ENCODE measurements around the gene BARX2. TPM values are rescaled to one million over a fixed set of nuclear protein-coding genes. Genes with fewer than 3 reads are reported as not detected.

The BARX2 gene
- total RNA-seq, 4 donors from 2014 or later, result not detected

DNA sequence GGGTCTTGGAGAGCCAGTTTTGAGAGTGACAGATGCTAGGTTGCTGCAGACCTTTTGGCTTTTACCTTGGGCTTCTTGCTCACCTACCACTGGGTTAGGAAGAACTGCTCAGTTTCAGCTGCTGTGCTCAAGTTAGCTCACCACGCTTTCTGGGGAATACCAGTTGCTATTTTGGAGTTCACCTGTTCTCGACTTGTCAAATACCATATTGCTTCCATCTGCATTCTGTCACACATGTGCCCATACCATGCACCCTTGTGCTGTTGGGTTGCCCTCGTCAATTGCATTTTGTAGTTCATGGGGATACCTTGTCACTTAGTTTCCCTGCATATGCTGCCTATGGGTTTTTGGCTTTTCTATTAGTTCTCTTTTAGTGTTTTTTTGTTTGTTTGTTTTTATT lies 23.0 kb upstream of the BARX2 start:
- 79% methylated on average over 3 of the region's 3 CpGs for WGBS
- DNase-seq (ENCODE audit: extremely low spot score), result peak; percentile 78

DNA sequence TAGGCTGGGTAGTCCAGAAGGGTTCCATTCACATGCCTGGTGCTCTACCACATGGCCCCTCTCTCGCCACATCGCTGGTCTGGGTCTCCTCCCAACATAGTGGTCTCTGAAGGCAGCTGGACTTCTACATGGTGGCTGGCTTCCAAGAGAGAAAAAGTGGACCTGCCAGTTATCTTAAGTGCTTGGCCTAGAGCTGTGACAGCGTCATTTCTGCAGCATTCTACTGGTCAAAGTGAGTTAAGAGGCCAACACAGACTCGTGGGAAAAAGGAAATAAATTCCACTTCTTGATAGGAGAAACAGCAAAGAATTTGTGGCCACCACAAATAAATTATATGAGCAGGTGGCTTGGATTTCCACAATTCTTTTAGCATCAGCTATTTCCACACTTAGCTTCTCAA lies 21.0 kb upstream of the BARX2 start:
- WGBS, result 53% methylated on average over 4 of the region's 4 CpGs
- TF ChIP-seq EP300 (IDR thresholded peaks at IDR 0.05), result no peak
- TF ChIP-seq POLR2A (IDR thresholded peaks at IDR 0.05; ENCODE audit: low read depth), result no peak
- TF ChIP-seq, protein P1, sequence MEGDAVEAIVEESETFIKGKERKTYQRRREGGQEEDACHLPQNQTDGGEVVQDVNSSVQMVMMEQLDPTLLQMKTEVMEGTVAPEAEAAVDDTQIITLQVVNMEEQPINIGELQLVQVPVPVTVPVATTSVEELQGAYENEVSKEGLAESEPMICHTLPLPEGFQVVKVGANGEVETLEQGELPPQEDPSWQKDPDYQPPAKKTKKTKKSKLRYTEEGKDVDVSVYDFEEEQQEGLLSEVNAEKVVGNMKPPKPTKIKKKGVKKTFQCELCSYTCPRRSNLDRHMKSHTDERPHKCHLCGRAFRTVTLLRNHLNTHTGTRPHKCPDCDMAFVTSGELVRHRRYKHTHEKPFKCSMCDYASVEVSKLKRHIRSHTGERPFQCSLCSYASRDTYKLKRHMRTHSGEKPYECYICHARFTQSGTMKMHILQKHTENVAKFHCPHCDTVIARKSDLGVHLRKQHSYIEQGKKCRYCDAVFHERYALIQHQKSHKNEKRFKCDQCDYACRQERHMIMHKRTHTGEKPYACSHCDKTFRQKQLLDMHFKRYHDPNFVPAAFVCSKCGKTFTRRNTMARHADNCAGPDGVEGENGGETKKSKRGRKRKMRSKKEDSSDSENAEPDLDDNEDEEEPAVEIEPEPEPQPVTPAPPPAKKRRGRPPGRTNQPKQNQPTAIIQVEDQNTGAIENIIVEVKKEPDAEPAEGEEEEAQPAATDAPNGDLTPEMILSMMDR (IDR thresholded peaks at IDR 0.05), result no peak
- no peak for TF ChIP-seq POLR2AphosphoS5 (IDR thresholded peaks at IDR 0.05)

More for the DNA sequence above, 23.0 kb upstream of the BARX2 start:
- H3K36me3 ChIP-seq, result no peaks in the 10 kb centered on the region
- no peak for TF ChIP-seq POLR2AphosphoS5 (IDR thresholded peaks at IDR 0.05)
- no peak for TF ChIP-seq EP300 (IDR thresholded peaks at IDR 0.05)
- TF ChIP-seq, protein P1 (IDR thresholded peaks at IDR 0.05), result no peak
- TF ChIP-seq POLR2A (IDR thresholded peaks at IDR 0.05; ENCODE audit: low read depth), result no peak
- intact Hi-C loops (cut with DNase I), result no loop called here
- H3K27ac ChIP-seq (replicated peaks in 1 of 4), result no peak overlapping the region
- H3K4me1 ChIP-seq, result no peaks in the 10 kb centered on the region
- H3K4me3 ChIP-seq, result no peak overlapping the region
- no peaks in the 10 kb centered on the region for H3K27me3 ChIP-seq
- no peaks in the 10 kb centered on the region for H3K9me3 ChIP-seq

DNA sequence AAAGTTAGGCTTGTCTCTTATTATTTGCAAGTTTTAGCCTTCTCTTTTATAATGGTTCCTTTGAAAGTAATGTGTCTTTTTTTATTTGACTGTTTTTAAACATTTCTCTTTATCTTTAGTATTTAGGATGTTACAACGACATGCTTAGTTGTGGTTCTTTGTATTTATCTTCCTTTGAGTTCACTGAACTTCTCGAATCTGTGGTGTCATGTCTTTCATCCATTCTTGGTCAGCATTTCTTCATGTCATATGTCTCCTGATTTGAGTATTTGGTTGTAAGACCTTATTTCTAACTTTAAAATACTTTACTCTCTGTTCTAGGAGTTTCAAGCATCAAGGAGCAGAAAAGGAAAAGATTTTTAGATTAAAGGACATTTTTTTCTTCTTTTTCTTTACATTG lies 15.9 kb upstream of the BARX2 start:
- Histone ChIP-seq H3K36me3 (no peaks in the 10 kb centered on the region), H3K27ac (replicated peaks in 1 of 4) (no peak overlapping the region), H3K4me1 (peaks cover 0 to 6% (median 3%) of the 10 kb centered on the region in 4 donors), H3K27me3 (peaks cover 0 to 29% (median 5%) of the 10 kb centered on the region in 4 donors), H3K4me3 (no peak overlapping the region), H3K9me3 (peaks cover 0 to 9% (median 2%) of the 10 kb centered on the region in 4 donors)
- TF ChIP-seq, protein P1 (IDR thresholded peaks at IDR 0.05), result no peak
- TF ChIP-seq POLR2AphosphoS5 (IDR thresholded peaks at IDR 0.05), result no peak
- no peak for TF ChIP-seq POLR2A (IDR thresholded peaks at IDR 0.05; ENCODE audit: low read depth)
- TF ChIP-seq EP300 (IDR thresholded peaks at IDR 0.05), result no peak
- WGBS, result 84% methylated on average over 2 of the region's 2 CpGs
- DNase-seq (ENCODE audit: extremely low spot score), result no peak
- intact Hi-C loops (cut with DNase I), result no loop called here

More for the DNA sequence above, 21.0 kb upstream of the BARX2 start:
- Histone ChIP-seq H3K4me3 (no peak overlapping the region), H3K36me3 (no peaks in the 10 kb centered on the region), H3K27ac (replicated peaks in 1 of 4) (no peak overlapping the region), H3K4me1 (no peaks in the 10 kb centered on the region), H3K9me3 (no peaks in the 10 kb centered on the region), H3K27me3 (no peaks in the 10 kb centered on the region)
- intact Hi-C loops (cut with DNase I), result no loop called here
- DNase-seq (ENCODE audit: extremely low spot score), result no peak

DNA sequence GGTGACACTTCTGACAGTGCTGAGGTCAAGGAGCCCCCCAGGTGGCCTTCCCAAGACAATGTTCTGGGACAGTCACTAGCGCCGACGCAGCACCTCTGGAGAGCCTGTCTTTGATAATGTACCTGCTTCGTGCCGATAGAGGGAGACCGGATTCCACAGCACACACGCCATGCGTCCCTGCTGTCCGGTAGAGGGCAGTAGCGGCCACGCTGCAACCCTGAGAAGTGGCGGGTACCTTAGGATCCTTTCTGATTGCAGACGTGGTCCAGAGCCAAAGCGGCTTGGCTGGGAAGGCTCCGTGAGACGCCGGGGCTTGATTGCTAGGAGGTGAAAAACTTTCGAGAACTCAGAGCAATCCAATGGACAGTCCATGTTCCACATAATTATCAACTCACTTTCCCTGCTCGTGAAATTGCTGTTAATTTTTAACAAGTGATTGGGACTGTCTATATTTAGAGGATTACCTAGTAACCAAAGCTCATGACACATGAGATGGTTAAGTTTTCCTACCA lies 11.4 kb upstream of the BARX2 start:
- no peaks in the 10 kb centered on the region for H3K36me3 ChIP-seq

More for the DNA sequence above, 11.4 kb upstream of the BARX2 start:
- DNase-seq (ENCODE audit: extremely low spot score), result no peak
- intact Hi-C loops (cut with DNase I), result no loop called here
- H3K4me1 ChIP-seq, result peaks cover 0 to 6% (median 3%) of the 10 kb centered on the region in 4 donors
- H3K9me3 ChIP-seq, result peaks cover 0 to 9% (median 2%) of the 10 kb centered on the region in 4 donors
- no peak overlapping the region for H3K4me3 ChIP-seq
- TF ChIP-seq, protein P1 (IDR thresholded peaks at IDR 0.05), result peak; percentile 65 to 87 (median 68)
- TF ChIP-seq EP300 (IDR thresholded peaks at IDR 0.05), result no peak
- peak in 1 of 2 donors; percentile 28 for TF ChIP-seq POLR2AphosphoS5 (IDR thresholded peaks at IDR 0.05)
- peaks cover 0 to 62% (median 9%) of the 10 kb centered on the region in 4 donors for H3K27me3 ChIP-seq
- H3K27ac ChIP-seq (replicated peaks in 1 of 4), result no peak overlapping the region
- WGBS, result 5% methylated on average over 19 of the region's 19 CpGs

Measured in esophagus muscularis mucosa (tissue), 4 donors.